IPS-18a (cell line): Measurements from ENCODE around the gene PHLDB3.
"Not testable (repeated sequence)": the region's sequence is repeated elsewhere in the genome, so short reads cannot be mapped to it uniquely, and the experiment has no call there.

Source experiments
- H3K27ac ChIP-seq: one replicate; pipeline ENCODE4 v1.5.1; 2013; ENCODE audit warnings: low read length
- H3K27me3 ChIP-seq: one replicate; pipeline ENCODE4 v1.6.1; 2013; ENCODE audit warnings: mild to moderate bottlenecking, low read length; ENCODE audit not compliant: control insufficient read depth, insufficient read depth
- H3K36me3 ChIP-seq: one replicate; pipeline ENCODE4 v1.6.1; 2013; ENCODE audit warnings: low read depth, low read length; ENCODE audit not compliant: control insufficient read depth
- H3K4me1 ChIP-seq: one replicate; pipeline ENCODE4 v1.6.1; 2013; ENCODE audit warnings: low read depth, low read length; ENCODE audit not compliant: control insufficient read depth
- H3K4me3 ChIP-seq: one replicate; pipeline ENCODE4 v1.5.1; 2013; ENCODE audit warnings: low read length
- H3K9ac ChIP-seq: one replicate; pipeline ENCODE4 v1.6.1; 2013; ENCODE audit warnings: mild to moderate bottlenecking, low read length, moderate library complexity
- H3K9me3 ChIP-seq: one replicate; pipeline ENCODE4 v1.6.1; 2013; ENCODE audit warnings: low read depth, low read length; ENCODE audit not compliant: control insufficient read depth

PHLDB3 gene

GRCh38 chr19:43437712-43438111 lies 66.8 kb downstream of the PHLDB3 start:
- Histone ChIP-seq H3K4me1 (no peaks in the 10 kb centered on the region), H3K9ac (no peak overlapping the region)

GRCh38 chr19:43437284-43437683 lies 67.3 kb downstream of the PHLDB3 start:
- H3K4me3 ChIP-seq, H3K36me3 ChIP-seq, H3K9ac ChIP-seq, H3K27ac ChIP-seq, H3K27me3 ChIP-seq, H3K4me1 ChIP-seq, H3K9me3 ChIP-seq: not testable (repeated sequence)

More at GRCh38 chr19:43437712-43438111, 66.8 kb downstream of the PHLDB3 start:
- Histone ChIP-seq H3K4me3 (no peak overlapping the region), H3K9me3 (no peaks in the 10 kb centered on the region), H3K27me3 (no peaks in the 10 kb centered on the region), H3K36me3 (no peaks in the 10 kb centered on the region), H3K27ac (no peak overlapping the region)

GRCh38 chr19:43435775-43436174 lies 68.8 kb downstream of the PHLDB3 start:
- H3K9ac ChIP-seq, result no peak overlapping the region
- no peaks in the 10 kb centered on the region for H3K4me1 ChIP-seq
- H3K27ac ChIP-seq, result no peak overlapping the region

GRCh38 chr19:43433689-43434088 lies 70.9 kb downstream of the PHLDB3 start:
- no peak overlapping the region for H3K27ac ChIP-seq
- H3K4me1 ChIP-seq, result no peaks in the 10 kb centered on the region
- H3K36me3 ChIP-seq, result no peaks in the 10 kb centered on the region
- no peaks in the 10 kb centered on the region for H3K27me3 ChIP-seq
- H3K9ac ChIP-seq, result no peak overlapping the region
- H3K9me3 ChIP-seq, result no peaks in the 10 kb centered on the region
- no peak overlapping the region for H3K4me3 ChIP-seq

More at GRCh38 chr19:43435775-43436174, 68.8 kb downstream of the PHLDB3 start:
- Histone ChIP-seq H3K36me3 (no peaks in the 10 kb centered on the region), H3K27me3 (no peaks in the 10 kb centered on the region), H3K4me3 (no peak overlapping the region), H3K9me3 (no peaks in the 10 kb centered on the region)

- no peak overlapping the region for H3K9ac ChIP-seq
- H3K36me3 ChIP-seq, result no peaks in the 10 kb centered on the region
- no peaks in the 10 kb centered on the region for H3K4me1 ChIP-seq
- no peaks in the 10 kb centered on the region for H3K27me3 ChIP-seq
- no peaks in the 10 kb centered on the region for H3K9me3 ChIP-seq
- no peak overlapping the region for H3K27ac ChIP-seq
- no peak overlapping the region for H3K4me3 ChIP-seq
These were observed 71.2 kb downstream of the PHLDB3 start for GRCh38 chr19:43433358-43433673.

- Histone ChIP-seq H3K9ac (no peak overlapping the region), H3K4me3 (no peak overlapping the region), H3K27me3 (no peaks in the 10 kb centered on the region), H3K4me1 (no peaks in the 10 kb centered on the region), H3K9me3 (no peaks in the 10 kb centered on the region), H3K27ac (no peak overlapping the region), H3K36me3 (no peaks in the 10 kb centered on the region)
These were observed 73.6 kb downstream of the PHLDB3 start for GRCh38 chr19:43430976-43431375.

GRCh38 chr19:43430142-43430710 lies 74.3 kb downstream of the PHLDB3 start:
- H3K9ac ChIP-seq, result no peak overlapping the region
- H3K27me3 ChIP-seq, result no peaks in the 10 kb centered on the region
- H3K4me3 ChIP-seq, result no peak overlapping the region
- H3K9me3 ChIP-seq, result no peaks in the 10 kb centered on the region
- H3K36me3 ChIP-seq, result no peaks in the 10 kb centered on the region
- no peaks in the 10 kb centered on the region for H3K4me1 ChIP-seq
- H3K27ac ChIP-seq, result no peak overlapping the region

- no peak overlapping the region for H3K4me3 ChIP-seq
These were observed 75.2 kb downstream of the PHLDB3 start for GRCh38 chr19:43429395-43429794.

GRCh38 chr19:43425567-43426392 lies 78.8 kb downstream of the PHLDB3 start:
- H3K27me3 ChIP-seq, result no peaks in the 10 kb centered on the region
- no peak overlapping the region for H3K4me3 ChIP-seq
- H3K9ac ChIP-seq, result no peak overlapping the region
- H3K4me1 ChIP-seq, result no peaks in the 10 kb centered on the region
- H3K27ac ChIP-seq, result no peak overlapping the region
- H3K9me3 ChIP-seq, result no peaks in the 10 kb centered on the region
- H3K36me3 ChIP-seq, result no peaks in the 10 kb centered on the region

More at GRCh38 chr19:43429395-43429794, 75.2 kb downstream of the PHLDB3 start:
- no peaks in the 10 kb centered on the region for H3K36me3 ChIP-seq
- no peak overlapping the region for H3K9ac ChIP-seq
- H3K9me3 ChIP-seq, result no peaks in the 10 kb centered on the region
- H3K27me3 ChIP-seq, result no peaks in the 10 kb centered on the region
- no peak overlapping the region for H3K27ac ChIP-seq
- no peaks in the 10 kb centered on the region for H3K4me1 ChIP-seq
